Mesothelial cell of epicardium (in vitro differentiated cells): ENCODE results near the gene SDK1. TPM values are rescaled to one million over a fixed set of nuclear protein-coding genes. Genes with fewer than 3 reads are reported as not detected.

ENCODE experiments used
- DNase-seq, 2 experiments: peaks; one replicate each; pipeline ENCODE4 v3.0.0; 2021; ENCODE audit warnings: low spot score in 2 of 2; ENCODE audit not compliant: unreplicated experiment in 2 of 2
- H3K27ac Mint-ChIP-seq: 2 replicates; pipeline ENCODE4 v1.8.0; 2021; ENCODE audit warnings: mixed read lengths
- H3K27me3 Mint-ChIP-seq: 2 replicates; pipeline ENCODE4 v1.8.0; 2021; ENCODE audit warnings: low read depth, mixed read lengths
- H3K36me3 Mint-ChIP-seq: 2 replicates; pipeline ENCODE4 v1.8.0; 2021; ENCODE audit warnings: mixed read lengths
- H3K4me1 Mint-ChIP-seq: 2 replicates; pipeline ENCODE4 v1.8.0; 2021; ENCODE audit warnings: mixed read lengths
- H3K4me3 Mint-ChIP-seq: 2 replicates; pipeline ENCODE4 v1.8.0; 2021; ENCODE audit warnings: mild to moderate bottlenecking, moderate library complexity, mixed read lengths
- H3K9me3 Mint-ChIP-seq: 2 replicates; pipeline ENCODE4 v1.8.0; 2021; ENCODE audit warnings: mixed read lengths
- total RNA-seq: library from RNA; stranded (reverse); gene quantifications from 3 replicates; pipeline ENCODE4 v1.2.1, GENCODE V29; 2021
- TF ChIP-seq, protein P1 (sequence below): fragments of 200-600 bp; sonication (generic); IDR thresholded peaks from one replicate; pipeline ENCODE4 v1.5.0; 2021; ENCODE audit warnings: antibody characterized with exemption; ENCODE audit not compliant: unreplicated experiment

The SDK1 gene
- total RNA-seq, 1 donor from 2014 or later, result 12.8 TPM

DNA sequence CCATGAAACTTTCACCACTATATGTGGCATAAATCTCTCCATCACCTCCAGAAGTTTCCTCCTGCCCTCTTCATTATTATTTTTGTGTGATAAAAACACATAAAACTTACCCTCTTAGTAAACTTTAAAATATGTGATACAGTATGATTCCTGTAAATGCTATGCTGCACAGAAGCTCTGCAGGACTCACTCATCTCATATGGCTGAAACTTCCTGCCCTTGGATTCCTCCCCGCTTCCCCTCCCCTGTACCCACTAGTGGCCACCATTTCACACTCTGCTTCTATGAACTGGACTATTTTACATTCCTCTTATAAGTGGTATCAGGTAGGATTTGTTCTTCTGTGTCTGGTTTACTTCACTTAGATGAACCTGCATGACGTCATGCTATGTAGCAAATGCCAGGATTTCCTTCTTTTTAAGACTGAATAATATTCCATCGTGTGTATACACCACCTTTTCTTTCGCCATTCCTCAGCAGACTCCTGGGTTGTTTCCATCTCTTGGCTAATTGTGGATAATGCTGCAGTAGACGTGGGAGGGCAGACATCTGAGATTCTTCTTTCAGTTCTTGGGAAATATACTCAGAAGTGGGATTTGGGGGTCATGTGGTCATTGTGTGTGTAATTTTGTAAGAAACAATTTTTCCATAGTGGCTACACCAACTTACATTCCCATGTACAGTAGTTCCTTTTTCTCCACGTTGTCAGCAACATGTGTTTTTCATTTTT lies 335.2 kb downstream of the SDK1 start:
- DNase-seq, result no peak
- no peaks in the 10 kb centered on the region for H3K27me3 Mint-ChIP-seq
- H3K4me3 Mint-ChIP-seq, result no peak overlapping the region
- TF ChIP-seq, protein P1, sequence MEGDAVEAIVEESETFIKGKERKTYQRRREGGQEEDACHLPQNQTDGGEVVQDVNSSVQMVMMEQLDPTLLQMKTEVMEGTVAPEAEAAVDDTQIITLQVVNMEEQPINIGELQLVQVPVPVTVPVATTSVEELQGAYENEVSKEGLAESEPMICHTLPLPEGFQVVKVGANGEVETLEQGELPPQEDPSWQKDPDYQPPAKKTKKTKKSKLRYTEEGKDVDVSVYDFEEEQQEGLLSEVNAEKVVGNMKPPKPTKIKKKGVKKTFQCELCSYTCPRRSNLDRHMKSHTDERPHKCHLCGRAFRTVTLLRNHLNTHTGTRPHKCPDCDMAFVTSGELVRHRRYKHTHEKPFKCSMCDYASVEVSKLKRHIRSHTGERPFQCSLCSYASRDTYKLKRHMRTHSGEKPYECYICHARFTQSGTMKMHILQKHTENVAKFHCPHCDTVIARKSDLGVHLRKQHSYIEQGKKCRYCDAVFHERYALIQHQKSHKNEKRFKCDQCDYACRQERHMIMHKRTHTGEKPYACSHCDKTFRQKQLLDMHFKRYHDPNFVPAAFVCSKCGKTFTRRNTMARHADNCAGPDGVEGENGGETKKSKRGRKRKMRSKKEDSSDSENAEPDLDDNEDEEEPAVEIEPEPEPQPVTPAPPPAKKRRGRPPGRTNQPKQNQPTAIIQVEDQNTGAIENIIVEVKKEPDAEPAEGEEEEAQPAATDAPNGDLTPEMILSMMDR, result no peak
- peaks cover 8% of the 10 kb centered on the region for H3K36me3 Mint-ChIP-seq
- no peak overlapping the region for H3K27ac Mint-ChIP-seq
- H3K4me1 Mint-ChIP-seq, result peaks cover 2% of the 10 kb centered on the region
- peaks cover 13% of the 10 kb centered on the region for H3K9me3 Mint-ChIP-seq

DNA sequence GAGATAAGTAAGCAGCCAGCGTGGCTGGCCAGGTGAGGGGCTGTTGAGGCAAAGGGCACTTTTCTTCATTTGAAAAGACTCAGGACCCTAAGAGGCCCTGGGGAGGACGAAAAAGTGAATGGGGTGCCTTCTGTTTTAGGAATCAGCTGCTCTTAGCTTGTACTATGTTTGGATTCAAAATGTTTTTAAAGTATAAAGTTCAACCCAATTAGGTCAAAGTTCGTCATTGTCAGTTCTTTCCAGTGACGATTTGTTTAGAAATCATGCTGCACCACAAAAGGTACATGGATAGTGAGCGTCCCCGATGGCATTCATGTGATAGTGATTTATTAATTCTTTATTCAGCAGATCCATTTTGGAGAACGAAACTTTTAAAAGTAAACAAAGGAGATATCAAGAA lies 338.2 kb downstream of the SDK1 start:
- H3K4me3 Mint-ChIP-seq, result no peak overlapping the region
- DNase-seq, result no peak
- peaks cover 4% of the 10 kb centered on the region for H3K9me3 Mint-ChIP-seq
- peaks cover 2% of the 10 kb centered on the region for H3K4me1 Mint-ChIP-seq
- peaks cover 1% of the 10 kb centered on the region for H3K27me3 Mint-ChIP-seq
- peaks cover 6% of the 10 kb centered on the region for H3K36me3 Mint-ChIP-seq
- TF ChIP-seq, protein P1, result no peak
- H3K27ac Mint-ChIP-seq, result no peak overlapping the region

DNA sequence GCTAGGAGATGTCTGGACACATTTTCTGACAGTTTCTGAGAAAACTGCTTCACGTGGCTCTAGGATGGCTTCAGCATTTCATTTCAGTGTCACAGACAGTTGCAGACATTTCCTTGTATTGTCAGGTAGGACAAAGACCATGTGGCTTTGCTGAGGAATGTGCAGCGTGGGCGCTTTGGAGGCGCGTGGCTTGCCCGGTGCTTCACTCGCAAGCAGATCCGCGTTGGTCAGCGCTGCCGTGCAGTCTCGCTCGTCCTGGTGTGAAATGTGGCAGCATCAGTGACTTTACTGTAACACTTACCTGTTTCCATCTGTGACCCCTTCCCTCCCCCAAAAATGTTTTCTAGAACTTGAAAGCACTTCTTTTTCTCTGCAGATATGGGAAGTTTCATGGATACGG lies 340.5 kb downstream of the SDK1 start:
- H3K36me3 Mint-ChIP-seq, result peaks cover 6% of the 10 kb centered on the region
- no peak overlapping the region for H3K27ac Mint-ChIP-seq
- H3K27me3 Mint-ChIP-seq, result peaks cover 1% of the 10 kb centered on the region
- DNase-seq, result no peak
- TF ChIP-seq, protein P1, result no peak
- peaks cover 3% of the 10 kb centered on the region for H3K9me3 Mint-ChIP-seq
- H3K4me1 Mint-ChIP-seq, result peaks cover 9% of the 10 kb centered on the region
- H3K4me3 Mint-ChIP-seq, result no peak overlapping the region

DNA sequence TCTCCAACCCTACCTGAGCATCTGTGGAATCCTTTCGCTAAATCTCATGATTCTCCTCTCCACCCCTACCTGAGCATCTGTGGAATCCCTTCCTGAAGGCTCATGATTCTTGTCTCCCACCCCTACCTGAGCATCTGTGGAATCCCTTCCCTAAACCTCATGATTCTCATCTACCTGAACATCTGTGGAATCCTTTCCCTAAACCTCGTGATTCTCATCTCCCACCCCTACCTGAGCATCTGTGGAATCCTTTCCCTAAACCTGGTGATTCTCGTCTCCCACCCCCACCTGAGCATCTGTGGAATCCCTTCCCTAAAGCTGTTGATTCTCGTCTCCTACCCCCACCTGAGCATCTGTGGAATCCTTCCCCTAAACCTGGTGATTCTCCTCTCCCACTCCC lies 342.0 kb downstream of the SDK1 start:
- TF ChIP-seq, protein P1, result no peak
- peaks cover 6% of the 10 kb centered on the region for H3K36me3 Mint-ChIP-seq
- no peak overlapping the region for H3K27ac Mint-ChIP-seq
- no peaks in the 10 kb centered on the region for H3K9me3 Mint-ChIP-seq
- H3K4me3 Mint-ChIP-seq, result no peak overlapping the region
- DNase-seq, result no peak
- peaks cover 1% of the 10 kb centered on the region for H3K27me3 Mint-ChIP-seq
- peaks cover 14% of the 10 kb centered on the region for H3K4me1 Mint-ChIP-seq

DNA sequence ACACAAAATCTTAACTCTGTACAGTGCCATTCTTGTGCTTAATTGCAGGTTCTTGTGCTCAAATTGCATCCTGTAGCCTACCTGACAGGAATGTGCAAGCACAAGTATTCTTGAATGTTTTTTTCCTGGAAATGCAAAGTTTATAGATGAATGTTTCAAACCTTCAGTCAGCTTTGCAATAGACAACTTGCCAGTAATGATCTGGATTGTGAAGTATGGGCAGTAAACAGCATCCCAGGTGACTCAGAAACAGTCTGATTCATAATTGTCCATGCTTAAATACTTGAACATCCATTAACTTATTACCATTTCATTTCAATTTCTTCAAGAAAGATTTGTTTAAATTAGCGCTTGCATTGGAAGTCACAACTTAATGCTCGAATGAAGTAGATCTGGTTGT lies 347.2 kb downstream of the SDK1 start:
- TF ChIP-seq, protein P1, result no peak
- Mint-ChIP-seq H3K27ac (no peak overlapping the region), H3K27me3 (no peaks in the 10 kb centered on the region), H3K4me1 (peaks cover 20% of the 10 kb centered on the region), H3K4me3 (no peak overlapping the region), H3K36me3 (peaks cover 4% of the 10 kb centered on the region), H3K9me3 (no peaks in the 10 kb centered on the region)
- DNase-seq, result no peak
